GM23248 (cell line): ENCODE measurements around the gene DGAT2L6. TPM values are rescaled to one million over a fixed set of nuclear protein-coding genes. Genes with fewer than 3 reads are reported as not detected.

Experiments
- DNase-seq: peaks from one replicate; pipeline ENCODE4 v3.0.0-alpha.2; 2015
- H2AFZ ChIP-seq: fragments of 200-600 bp; sonication (generic); 2 replicates; pipeline ENCODE4 v1.6.1; 2016; ENCODE audit warnings: antibody characterized with exemption
- H3F3A ChIP-seq: fragments of 200-600 bp; sonication (generic); 2 replicates; pipeline ENCODE4 v1.6.1; 2016; ENCODE audit warnings: mild to moderate bottlenecking, antibody characterized with exemption, mixed run types; ENCODE audit not compliant: insufficient read depth
- H3K27ac ChIP-seq: fragments of 200-600 bp; sonication (generic); 2 replicates; pipeline ENCODE4 v1.5.1; 2016; ENCODE audit warnings: mild to moderate bottlenecking
- H3K27me3 ChIP-seq: fragments of 200-600 bp; sonication (generic); replicated peaks from 2 replicates; pipeline ENCODE4 v1.6.1; 2016; ENCODE audit warnings: mild to moderate bottlenecking; ENCODE audit not compliant: insufficient read depth
- H3K36me3 ChIP-seq: fragments of 200-600 bp; sonication (generic); 2 replicates; pipeline ENCODE4 v1.6.1; 2016; ENCODE audit warnings: low read depth, mild to moderate bottlenecking
- H3K4me1 ChIP-seq: fragments of 200-600 bp; sonication (generic); 2 replicates; pipeline ENCODE4 v1.6.1; 2016; ENCODE audit warnings: mild to moderate bottlenecking; ENCODE audit not compliant: insufficient read depth
- H3K4me2 ChIP-seq: fragments of 200-600 bp; sonication (generic); one replicate; pipeline ENCODE4 v1.6.1; 2016; ENCODE audit warnings: mild to moderate bottlenecking; ENCODE audit not compliant: unreplicated experiment
- H3K4me3 ChIP-seq: fragments of 200-600 bp; sonication (generic); 2 replicates; pipeline ENCODE4 v1.5.1; 2016; ENCODE audit warnings: mild to moderate bottlenecking
- H3K79me2 ChIP-seq: fragments of 200-600 bp; sonication (generic); 2 replicates; pipeline ENCODE4 v1.6.1; 2016; ENCODE audit warnings: mild to moderate bottlenecking; ENCODE audit not compliant: insufficient read depth
- H3K9ac ChIP-seq: fragments of 200-600 bp; sonication (generic); 2 replicates; pipeline ENCODE4 v1.6.1; 2016; ENCODE audit warnings: mild to moderate bottlenecking
- H3K9me2 ChIP-seq: fragments of 200-600 bp; sonication (generic); 2 replicates; pipeline ENCODE4 v1.6.1; 2016; ENCODE audit warnings: mixed run types, mild to moderate bottlenecking, moderate library complexity; ENCODE audit not compliant: insufficient read depth
- H3K9me3 ChIP-seq: fragments of 200-600 bp; sonication (generic); one replicate; pipeline ENCODE4 v1.6.1; 2017; ENCODE audit warnings: low read depth
- H4K20me1 ChIP-seq: fragments of 200-600 bp; sonication (generic); 2 replicates; pipeline ENCODE4 v1.6.0; 2016; ENCODE audit not compliant: insufficient read depth
- EZH2 ChIP-seq: fragments of 200-600 bp; sonication (generic); IDR thresholded peaks from 2 replicates; pipeline ENCODE4 v1.6.1; 2018; ENCODE audit warnings: antibody characterized with exemption, mild to moderate bottlenecking; ENCODE audit not compliant: insufficient read depth, poor library complexity, severe bottlenecking
- EZH2phosphoT487 ChIP-seq: fragments of 200-600 bp; sonication (generic); IDR thresholded peaks from 2 replicates; pipeline ENCODE4 v1.6.1; 2018; ENCODE audit warnings: antibody characterized with exemption, moderate library complexity, mild to moderate bottlenecking, low read depth; ENCODE audit not compliant: insufficient read depth
- WGBS, 2 experiments: methylation state at CpG; one replicate each; pipeline ENCODE4 v1.1.6; 2015 to 2017; ENCODE audit warnings: low lambda C conversion rate in 2 of 2, low coverage in 1 of 2; ENCODE audit errors: missing lambda C conversion rate in 2 of 2; 5-methylcytosine and 5-hydroxymethylcytosine counted together
- in situ Hi-C: fragments of 300-500 bp; cut with MboI; formaldehyde crosslinking; loops from 2 replicates; pipeline ENCODE4 v1.15.0; 2020
- polyA plus RNA-seq: library from polyadenylated mRNA; unstranded; fragments of >200 nt; fragmentation: Nextera tagmentation; extraction: Ambion mirVana; gene quantifications from 2 replicates; pipeline ENCODE4 v1.2.1, GENCODE V29; 2016
- total RNA-seq: library from RNA; depleted of rRNA; stranded (reverse); fragments of >200 nt; shearing (Covaris generic); gene quantifications from 2 replicates; pipeline ENCODE4 v1.2.3, GENCODE V29; 2014

Gene DGAT2L6
- total and polyA plus RNA-seq, 2 experiments from 2014 or later, result not detected

- H3K4me1 ChIP-seq, result no peaks in the 10 kb centered on the region
- DNase-seq, result no peak
- no peak overlapping the region for H2AFZ ChIP-seq
- no peaks in the 10 kb centered on the region for H3F3A ChIP-seq
- 81 to 87% methylated on average over 6 of the region's 6 CpGs for WGBS, 2 experiments
- no peak overlapping the region for H3K4me2 ChIP-seq
- H3K4me3 ChIP-seq, result no peak overlapping the region
- H3K27me3 ChIP-seq, result no peaks in the 10 kb centered on the region
- H4K20me1 ChIP-seq, result no peaks in the 10 kb centered on the region
- H3K79me2 ChIP-seq, result no peaks in the 10 kb centered on the region
- no peaks in the 10 kb centered on the region for H3K9me3 ChIP-seq
- in situ Hi-C loops, result no loop called here
- TF ChIP-seq EZH2phosphoT487, result no peak
- TF ChIP-seq EZH2, result no peak
- H3K36me3 ChIP-seq, result no peaks in the 10 kb centered on the region
- H3K27ac ChIP-seq, result no peak overlapping the region
- no peaks in the 10 kb centered on the region for H3K9me2 ChIP-seq
- H3K9ac ChIP-seq, result no peak overlapping the region
Observed at GRCh38 chrX:70244881-70245280, 67.6 kb downstream of the DGAT2L6 start.

GRCh38 chrX:70247252-70247651 is 70.0 kb downstream of the DGAT2L6 start:
- Histone ChIP-seq H2AFZ (no peak overlapping the region), H3K4me3 (no peak overlapping the region), H3K9me3 (no peaks in the 10 kb centered on the region), H3K9ac (no peak overlapping the region), H3K4me2 (no peak overlapping the region), H3F3A (no peaks in the 10 kb centered on the region), H3K79me2 (no peaks in the 10 kb centered on the region), H3K4me1 (no peaks in the 10 kb centered on the region), H3K27me3 (no peaks in the 10 kb centered on the region), H3K27ac (no peak overlapping the region), H3K9me2 (no peaks in the 10 kb centered on the region), H3K36me3 (no peaks in the 10 kb centered on the region), H4K20me1 (no peaks in the 10 kb centered on the region)
- DNase-seq, result no peak
- in situ Hi-C loops, result no loop called here
- WGBS, 2 experiments, result 100% methylated on average over 2 of the region's 2 CpGs
- TF ChIP-seq EZH2phosphoT487, result no peak
- no peak for TF ChIP-seq EZH2

- WGBS, 2 experiments, result 90 to 96% methylated on average over 2 of the region's 2 CpGs
- Histone ChIP-seq H3K27me3 (no peaks in the 10 kb centered on the region), H3K9me2 (no peaks in the 10 kb centered on the region), H3K4me2 (no peak overlapping the region), H3K36me3 (no peaks in the 10 kb centered on the region), H3K4me3 (no peak overlapping the region), H3K4me1 (peaks cover 10% of the 10 kb centered on the region), H4K20me1 (no peaks in the 10 kb centered on the region), H3F3A (no peaks in the 10 kb centered on the region), H3K79me2 (no peaks in the 10 kb centered on the region), H2AFZ (no peak overlapping the region), H3K9me3 (no peaks in the 10 kb centered on the region), H3K9ac (no peak overlapping the region), H3K27ac (no peak overlapping the region)
- DNase-seq, result no peak
- TF ChIP-seq EZH2, result no peak
- no peak for TF ChIP-seq EZH2phosphoT487
- in situ Hi-C loops, result no loop called here
Observed at GRCh38 chrX:70252491-70252890, 75.2 kb downstream of the DGAT2L6 start.

- no peaks in the 10 kb centered on the region for H3K79me2 ChIP-seq
- 62 to 71% methylated on average over 3 of the region's 3 CpGs for WGBS, 2 experiments
- H3K36me3 ChIP-seq, result no peaks in the 10 kb centered on the region
- H3K9me3 ChIP-seq, result no peaks in the 10 kb centered on the region
- no peak overlapping the region for H3K9ac ChIP-seq
- H3K4me2 ChIP-seq, result no peak overlapping the region
- no peak for TF ChIP-seq EZH2
- no peak for TF ChIP-seq EZH2phosphoT487
- no peaks in the 10 kb centered on the region for H3K27me3 ChIP-seq
- no peak overlapping the region for H3K27ac ChIP-seq
- in situ Hi-C loops, result no loop called here
- peak; percentile 54 for DNase-seq
- no peak overlapping the region for H2AFZ ChIP-seq
- H4K20me1 ChIP-seq, result no peaks in the 10 kb centered on the region
- no peak overlapping the region for H3K4me3 ChIP-seq
- H3F3A ChIP-seq, result no peaks in the 10 kb centered on the region
- H3K4me1 ChIP-seq, result peaks cover 10% of the 10 kb centered on the region
- no peaks in the 10 kb centered on the region for H3K9me2 ChIP-seq
Observed at GRCh38 chrX:70253377-70254062, 76.2 kb downstream of the DGAT2L6 start.

- Histone ChIP-seq H3K36me3 (no peaks in the 10 kb centered on the region), H3K27ac (no peak overlapping the region), H3K9me2 (no peaks in the 10 kb centered on the region), H3K79me2 (no peaks in the 10 kb centered on the region), H3F3A (no peaks in the 10 kb centered on the region), H3K9me3 (no peaks in the 10 kb centered on the region), H4K20me1 (no peaks in the 10 kb centered on the region), H3K4me3 (no peak overlapping the region), H3K9ac (no peak overlapping the region), H3K4me2 (no peak overlapping the region), H3K27me3 (no peaks in the 10 kb centered on the region), H2AFZ (no peak overlapping the region), H3K4me1 (peaks cover 10% of the 10 kb centered on the region)
- DNase-seq, result no peak
- 20 to 56% methylated on average over 1 of the region's 1 CpG for WGBS, 2 experiments
- TF ChIP-seq EZH2phosphoT487 (no peak), EZH2 (no peak)
- in situ Hi-C loops, result no loop called here
Observed at GRCh38 chrX:70254063-70254400, 76.7 kb downstream of the DGAT2L6 start.
